Measurements from ENCODE around the gene RPS6KL1.
A peak's percentile ranks its signal among the peaks of the same experiment; 100 is the strongest.

RPS6KL1 gene

GRCh38 chr14:74909501-74909900 lies 13.6 kb downstream of the RPS6KL1 start:
- Histone ChIP-seq H3K4me3 (IDR thresholded peaks at IDR 0.05; ENCODE audit: insufficient read depth, low read depth, low read length) (no peak overlapping the region), H3K27me3 (ENCODE audit: insufficient read depth, low read depth) (no peaks in the 10 kb centered on the region), H4K20me1 (ENCODE audit: insufficient read depth) (no peaks in the 10 kb centered on the region), H3K27ac (no peak overlapping the region), H3K79me2 (ENCODE audit: insufficient read depth, low read depth) (no peaks in the 10 kb centered on the region), H2AFZ (ENCODE audit: low read depth) (no peak overlapping the region), H3K36me3 (ENCODE audit: insufficient read depth) (no peaks in the 10 kb centered on the region), H3K4me1 (ENCODE audit: low read depth, poor library complexity, severe bottlenecking) (no peaks in the 10 kb centered on the region), H3K9ac (no peak overlapping the region), H3K4me2 (no peak overlapping the region)
- TF ChIP-seq, protein P1, sequence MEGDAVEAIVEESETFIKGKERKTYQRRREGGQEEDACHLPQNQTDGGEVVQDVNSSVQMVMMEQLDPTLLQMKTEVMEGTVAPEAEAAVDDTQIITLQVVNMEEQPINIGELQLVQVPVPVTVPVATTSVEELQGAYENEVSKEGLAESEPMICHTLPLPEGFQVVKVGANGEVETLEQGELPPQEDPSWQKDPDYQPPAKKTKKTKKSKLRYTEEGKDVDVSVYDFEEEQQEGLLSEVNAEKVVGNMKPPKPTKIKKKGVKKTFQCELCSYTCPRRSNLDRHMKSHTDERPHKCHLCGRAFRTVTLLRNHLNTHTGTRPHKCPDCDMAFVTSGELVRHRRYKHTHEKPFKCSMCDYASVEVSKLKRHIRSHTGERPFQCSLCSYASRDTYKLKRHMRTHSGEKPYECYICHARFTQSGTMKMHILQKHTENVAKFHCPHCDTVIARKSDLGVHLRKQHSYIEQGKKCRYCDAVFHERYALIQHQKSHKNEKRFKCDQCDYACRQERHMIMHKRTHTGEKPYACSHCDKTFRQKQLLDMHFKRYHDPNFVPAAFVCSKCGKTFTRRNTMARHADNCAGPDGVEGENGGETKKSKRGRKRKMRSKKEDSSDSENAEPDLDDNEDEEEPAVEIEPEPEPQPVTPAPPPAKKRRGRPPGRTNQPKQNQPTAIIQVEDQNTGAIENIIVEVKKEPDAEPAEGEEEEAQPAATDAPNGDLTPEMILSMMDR (conservative IDR thresholded peaks at IDR 0.05; ENCODE audit: low read depth, low read length) = no peak

- TF ChIP-seq, protein P1 (conservative IDR thresholded peaks at IDR 0.05; ENCODE audit: low read depth, low read length) = no peak
- Histone ChIP-seq H3K4me2 (no peak overlapping the region), H4K20me1 (ENCODE audit: insufficient read depth) (no peaks in the 10 kb centered on the region), H2AFZ (ENCODE audit: low read depth) (no peak overlapping the region), H3K36me3 (ENCODE audit: insufficient read depth) (no peaks in the 10 kb centered on the region), H3K27me3 (ENCODE audit: insufficient read depth, low read depth) (no peaks in the 10 kb centered on the region), H3K4me1 (ENCODE audit: low read depth, poor library complexity, severe bottlenecking) (no peaks in the 10 kb centered on the region), H3K79me2 (ENCODE audit: insufficient read depth, low read depth) (no peaks in the 10 kb centered on the region), H3K9ac (no peak overlapping the region), H3K27ac (no peak overlapping the region), H3K4me3 (IDR thresholded peaks at IDR 0.05; ENCODE audit: insufficient read depth, low read depth, low read length) (no peak overlapping the region)
Measured at GRCh38 chr14:74908861-74909341, 14.2 kb downstream of the RPS6KL1 start.

GRCh38 chr14:74907744-74908143 lies 15.3 kb downstream of the RPS6KL1 start:
- no peaks in the 10 kb centered on the region for H4K20me1 ChIP-seq (ENCODE audit: insufficient read depth)
- no peak overlapping the region for H3K4me2 ChIP-seq
- no peak overlapping the region for H3K9ac ChIP-seq
- H2AFZ ChIP-seq (ENCODE audit: low read depth) = no peak overlapping the region
- TF ChIP-seq, protein P1 (conservative IDR thresholded peaks at IDR 0.05; ENCODE audit: low read depth, low read length) = no peak
- no peaks in the 10 kb centered on the region for H3K27me3 ChIP-seq (ENCODE audit: insufficient read depth, low read depth)
- no peaks in the 10 kb centered on the region for H3K36me3 ChIP-seq (ENCODE audit: insufficient read depth)
- H3K4me3 ChIP-seq (IDR thresholded peaks at IDR 0.05; ENCODE audit: insufficient read depth, low read depth, low read length) = no peak overlapping the region
- H3K79me2 ChIP-seq (ENCODE audit: insufficient read depth, low read depth) = no peaks in the 10 kb centered on the region
- H3K4me1 ChIP-seq (ENCODE audit: low read depth, poor library complexity, severe bottlenecking) = no peaks in the 10 kb centered on the region
- H3K27ac ChIP-seq = no peak overlapping the region

DNA sequence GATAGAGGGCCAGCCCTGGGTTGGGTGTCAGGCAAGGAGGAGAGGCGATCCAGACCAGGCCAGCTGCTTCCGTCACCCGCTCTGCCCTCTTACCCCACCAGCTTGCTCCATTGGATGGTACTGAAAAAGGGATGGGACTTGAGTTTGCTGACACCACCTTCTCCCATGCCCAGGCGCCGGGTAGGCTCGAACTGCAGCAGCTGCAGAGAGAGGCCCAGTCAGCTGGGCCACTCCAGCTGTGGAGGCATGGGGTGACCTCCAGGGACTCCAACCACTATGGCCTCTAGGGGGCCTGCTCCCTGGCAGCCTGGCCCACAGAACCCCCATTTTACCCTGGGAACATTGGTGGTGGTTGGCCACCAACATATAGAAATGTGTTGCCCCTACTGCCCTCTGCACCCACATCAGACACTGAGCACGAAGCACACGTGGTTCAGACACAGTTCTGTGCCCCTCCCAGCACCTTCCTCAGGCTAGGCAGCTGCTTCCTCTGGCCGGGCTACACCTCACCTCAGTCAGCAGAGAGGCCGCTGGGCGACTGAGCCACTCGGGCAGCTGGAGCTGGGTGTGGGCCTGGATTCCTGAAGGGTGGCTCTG lies 16.0 kb downstream of the RPS6KL1 start:
- H3K79me2 ChIP-seq (ENCODE audit: insufficient read depth, low read depth) = no peaks in the 10 kb centered on the region
- TF ChIP-seq, protein P1 (conservative IDR thresholded peaks at IDR 0.05; ENCODE audit: low read depth, low read length) = peak; percentile 35
- H3K4me2 ChIP-seq = no peak overlapping the region
- no peaks in the 10 kb centered on the region for H4K20me1 ChIP-seq (ENCODE audit: insufficient read depth)
- no peaks in the 10 kb centered on the region for H3K36me3 ChIP-seq (ENCODE audit: insufficient read depth)
- H2AFZ ChIP-seq (ENCODE audit: low read depth) = no peak overlapping the region
- no peaks in the 10 kb centered on the region for H3K4me1 ChIP-seq (ENCODE audit: low read depth, poor library complexity, severe bottlenecking)
- no peak overlapping the region for H3K4me3 ChIP-seq (IDR thresholded peaks at IDR 0.05; ENCODE audit: insufficient read depth, low read depth, low read length)
- H3K27me3 ChIP-seq (ENCODE audit: insufficient read depth, low read depth) = no peaks in the 10 kb centered on the region
- no peak overlapping the region for H3K27ac ChIP-seq
- no peak overlapping the region for H3K9ac ChIP-seq
